Upper lobe of left lung (tissue), 6 donors: ENCODE measurements around the gene CERKL. TPM values are rescaled to one million over a fixed set of nuclear protein-coding genes. Genes with fewer than 3 reads are reported as not detected.
"Not testable (repeated sequence)": the region's sequence is repeated elsewhere in the genome, so short reads cannot be mapped to it uniquely, and the experiment has no call there.

Source experiments
- ATAC-seq, 2 donors: fragments of 200-7000 bp; cut with Tn5 transposase; one replicate each; pipeline ENCODE4 v1.9.1; 2022; ENCODE audit warnings: mild to moderate bottlenecking in 2 of 2, moderate library complexity in 2 of 2; ENCODE audit not compliant: low FRiP score in 2 of 2
- DNase-seq, 2 donors: peaks; one replicate each; pipeline ENCODE4 v3.0.0-alpha.2; 2019 to 2020
- H3K27ac ChIP-seq, 4 donors: fragments of 200-600 bp; sonication (generic); one replicate each; pipeline ENCODE4 v1.5.1; 2016 to 2019
- H3K27me3 ChIP-seq, 4 donors: fragments of 200-600 bp; sonication (generic); one replicate each; pipeline ENCODE4 v1.5.1; 2017 to 2019
- H3K36me3 ChIP-seq, 4 donors: fragments of 200-600 bp; sonication (generic); one replicate each; pipeline ENCODE4 v1.5.1; 2016 to 2019
- H3K4me1 ChIP-seq, 4 donors: fragments of 200-600 bp; sonication (generic); one replicate each; pipeline ENCODE4 v1.5.1; 2018 to 2019
- H3K4me3 ChIP-seq, 4 donors: fragments of 200-600 bp; sonication (generic); one replicate each; pipeline ENCODE4 v1.5.1; 2017 to 2019; ENCODE audit warnings: mild to moderate bottlenecking in 2 of 4, moderate library complexity in 1 of 4
- H3K9me3 ChIP-seq, 4 donors: fragments of 200-600 bp; sonication (generic); one replicate each; pipeline ENCODE4 v1.5.1; 2018 to 2019
- CTCF ChIP-seq, 6 experiments: fragments of 450-650 bp in 4 of 6; fragments of 200-600 bp in 2 of 6; sonication (generic) in 2 of 6; IDR thresholded peaks; one replicate each; pipeline ENCODE4 v1.5.1; 2016 to 2019; ENCODE audit warnings: antibody characterized with exemption in 6 of 6
- EP300 ChIP-seq, 4 donors: sonication (generic); formaldehyde crosslinking; IDR thresholded peaks; one replicate each; pipeline ENCODE4 v1.5.1; 2017; ENCODE audit warnings: antibody characterized with exemption in 4 of 4, control low read depth in 2 of 4
- POLR2A ChIP-seq, 4 donors: fragments of 450-650 bp; IDR thresholded peaks; one replicate each; pipeline ENCODE4 v1.5.1; 2016 to 2017; ENCODE audit warnings: antibody characterized with exemption in 4 of 4, mild to moderate bottlenecking in 2 of 4
- POLR2AphosphoS5 ChIP-seq, 2 donors: sonication (generic); formaldehyde crosslinking; IDR thresholded peaks; one replicate each; pipeline ENCODE4 v1.5.1; 2017; ENCODE audit warnings: antibody characterized with exemption in 2 of 2
- WGBS, 2 donors: methylation state at CpG; one replicate each; pipeline ENCODE4 v1.1.5; 2017 to 2018; 5-methylcytosine and 5-hydroxymethylcytosine counted together
- total RNA-seq, 6 donors: library from RNA; depleted of rRNA in 4 of 6; stranded (reverse); fragments of >200 nt in 4 of 6; gene quantifications; one replicate each; pipeline versions ENCODE4 v1.1.0 to v1.2.1, GENCODE V29; 2016 to 2021
- donor health status: DM: no; HTN: no; CAD: no; lungs with moderate emphysema.
- donor health status: DM: no; HTN: yes; CAD: no; lungs with severe emphysema.

The CERKL gene
- 10 to 100 TPM in 1 of 6 donors, 1 to 10 TPM in 2, under 1 TPM in 2, not detected in 1; 0.37 to 23.1 (median 1.7) TPM for total RNA-seq

GRCh38 chr2:181656450-181657291 lies at the start of gene CERKL:
TSS of gene CERKL (minus strand) at chr2:181657105. CDS start at chr2:181657006, 99 bp downstream.
- Histone ChIP-seq H3K4me1 (peaks cover 0 to 18% (median 12%) of the 10 kb centered on the region in 4 donors), H3K4me3 (peak within 1 kb of the TSS; percentile 42 to 60 (median 54)), H3K36me3 (no peaks in the 10 kb centered on the region), H3K27ac (no peak within 1 kb of the TSS), H3K9me3 (no peaks in the 10 kb centered on the region), H3K27me3 (peaks cover 0 to 5% (median 0%) of the 10 kb centered on the region in 4 donors)
- ATAC-seq (peak; percentile 79 to 88), DNase-seq (peak; percentile 62 to 92)
- WGBS, 2 donors = 3 to 5% methylated on average over 23 to 56 of the region's 70 CpGs
- TF ChIP-seq EP300 (IDR thresholded peaks at IDR 0.05) (no peak), POLR2A (IDR thresholded peaks at IDR 0.05) (no peak), CTCF (IDR thresholded peaks at IDR 0.05) (no peak), POLR2AphosphoS5 (IDR thresholded peaks at IDR 0.05) (no peak)

- not testable (repeated sequence) for H3K4me3 ChIP-seq, DNase-seq, ATAC-seq, H3K27me3 ChIP-seq, H3K9me3 ChIP-seq, H3K27ac ChIP-seq, H3K4me1 ChIP-seq, H3K36me3 ChIP-seq
- 92 to 96% methylated on average over 3 of the region's 3 CpGs for WGBS, 2 donors
These were observed 45.6 kb upstream of the CERKL start for GRCh38 chr2:181702519-181702918.

- Histone ChIP-seq H3K4me1 (no peaks in the 10 kb centered on the region), H3K36me3 (no peaks in the 10 kb centered on the region), H3K27ac (no peak overlapping the region), H3K9me3 (no peaks in the 10 kb centered on the region), H3K27me3 (no peaks in the 10 kb centered on the region), H3K4me3 (no peak overlapping the region)
- no peak for ATAC-seq
- 93% methylated on average over 1 of the region's 1 CpG for WGBS, 2 donors
- TF ChIP-seq POLR2A (IDR thresholded peaks at IDR 0.05) = no peak
- TF ChIP-seq CTCF (IDR thresholded peaks at IDR 0.05) = no peak
- no peak for TF ChIP-seq POLR2AphosphoS5 (IDR thresholded peaks at IDR 0.05)
- no peak for TF ChIP-seq EP300 (IDR thresholded peaks at IDR 0.05)
- no peak for DNase-seq
These were observed 41.3 kb upstream of the CERKL start for GRCh38 chr2:181698223-181698622.

- Histone ChIP-seq H3K9me3 (no peaks in the 10 kb centered on the region), H3K27me3 (no peaks in the 10 kb centered on the region), H3K4me3 (no peak overlapping the region), H3K36me3 (no peaks in the 10 kb centered on the region), H3K4me1 (no peaks in the 10 kb centered on the region), H3K27ac (no peak overlapping the region)
- DNase-seq = no peak
- WGBS, 2 donors = 66 to 75% methylated on average over 1 of the region's 1 CpG
- peak in 1 of 2 donors; percentile 55 for ATAC-seq
- TF ChIP-seq POLR2AphosphoS5 (IDR thresholded peaks at IDR 0.05) (no peak), EP300 (IDR thresholded peaks at IDR 0.05) (no peak), CTCF (IDR thresholded peaks at IDR 0.05) (no peak), POLR2A (IDR thresholded peaks at IDR 0.05) (no peak)
These were observed 40.7 kb upstream of the CERKL start for GRCh38 chr2:181697571-181697970.

GRCh38 chr2:181697126-181697525 lies 40.2 kb upstream of the CERKL start:
- no peaks in the 10 kb centered on the region for H3K9me3 ChIP-seq
- no peaks in the 10 kb centered on the region for H3K27me3 ChIP-seq
- no peaks in the 10 kb centered on the region for H3K36me3 ChIP-seq
- no peaks in the 10 kb centered on the region for H3K4me1 ChIP-seq
- WGBS, 2 donors = 77 to 78% methylated on average over 6 of the region's 6 CpGs
- no peak overlapping the region for H3K4me3 ChIP-seq
- H3K27ac ChIP-seq = no peak overlapping the region
- ATAC-seq (no peak), DNase-seq (no peak)
- TF ChIP-seq POLR2A (IDR thresholded peaks at IDR 0.05) = no peak
- TF ChIP-seq CTCF (IDR thresholded peaks at IDR 0.05) = no peak
- no peak for TF ChIP-seq POLR2AphosphoS5 (IDR thresholded peaks at IDR 0.05)
- TF ChIP-seq EP300 (IDR thresholded peaks at IDR 0.05) = no peak
